GM19452 (cell line): Measurements from ENCODE around the gene EMC10.
A peak's percentile ranks its signal among the peaks of the same experiment; 100 is the strongest.

Source experiments
- ATAC-seq: cut with Tn5 transposase; IDR thresholded peaks from one replicate; pipeline ENCODE4 v1.9.1; 2021; ENCODE audit not compliant: unreplicated experiment

The EMC10 gene

DNA sequence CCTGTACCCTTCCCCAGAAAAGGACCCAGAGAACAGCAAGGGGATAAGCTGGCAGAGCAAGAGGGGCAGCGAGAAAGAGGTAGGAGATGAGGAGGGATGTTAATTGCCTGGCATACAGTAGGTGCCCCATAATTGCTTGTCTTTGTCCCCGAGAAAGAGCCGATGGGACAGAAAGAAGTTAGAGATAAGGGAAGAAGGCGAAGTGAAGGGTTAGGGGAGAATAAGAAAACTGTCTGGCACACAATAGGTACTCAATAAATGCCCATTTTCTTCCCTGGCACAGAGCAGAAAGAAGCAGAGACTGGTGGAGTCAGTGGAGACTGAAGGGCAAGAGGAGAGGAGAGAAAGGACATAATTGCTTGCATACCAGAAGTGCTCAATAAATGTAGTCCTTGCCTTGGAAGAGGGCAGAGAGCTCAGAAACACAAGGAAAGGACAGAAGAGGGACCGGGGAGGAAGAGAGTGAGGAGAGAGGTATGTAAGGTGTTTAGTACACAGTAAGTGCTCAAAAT, 18.8 kb downstream of the EMC10 start:
- no peak for ATAC-seq

GRCh38 chr19:50496189-50497021, 20.1 kb downstream of the EMC10 start:
- ATAC-seq: no peak

- ATAC-seq: no peak
These were observed 20.7 kb downstream of the EMC10 start for GRCh38 chr19:50497022-50497405.

- ATAC-seq: no peak
These were observed 22.1 kb downstream of the EMC10 start for GRCh38 chr19:50498219-50499056.

- no peak for ATAC-seq
These were observed 23.9 kb downstream of the EMC10 start for GRCh38 chr19:50500060-50500752.

DNA sequence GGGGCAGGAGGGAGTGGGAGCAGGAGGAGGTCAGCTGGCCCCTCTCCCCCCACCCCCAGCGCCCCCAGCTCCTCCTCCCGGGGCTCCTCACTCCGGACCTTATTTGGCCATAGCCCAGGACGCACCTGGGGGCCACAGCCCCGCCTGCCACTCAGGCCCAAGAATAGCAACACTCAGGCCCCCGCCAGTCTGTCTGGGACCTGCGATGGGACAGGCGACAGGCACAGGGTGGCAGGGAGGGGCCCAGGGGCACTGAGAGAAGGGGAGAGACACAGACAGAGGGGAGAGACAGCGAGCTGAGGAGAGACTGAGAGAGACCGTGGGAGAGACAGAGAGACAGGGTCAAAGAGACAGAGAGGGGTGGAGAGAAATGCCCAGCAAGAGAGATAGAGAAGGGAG, 24.4 kb downstream of the EMC10 start:
- no peak for ATAC-seq

GRCh38 chr19:50501186-50501567, 24.9 kb downstream of the EMC10 start:
- ATAC-seq: no peak

GRCh38 chr19:50501568-50502475, 25.5 kb downstream of the EMC10 start:
- no peak for ATAC-seq

GRCh38 chr19:50505856-50506611, 29.7 kb downstream of the EMC10 start:
- no peak for ATAC-seq

GRCh38 chr19:50506700-50507099, 30.4 kb downstream of the EMC10 start:
- no peak for ATAC-seq

DNA sequence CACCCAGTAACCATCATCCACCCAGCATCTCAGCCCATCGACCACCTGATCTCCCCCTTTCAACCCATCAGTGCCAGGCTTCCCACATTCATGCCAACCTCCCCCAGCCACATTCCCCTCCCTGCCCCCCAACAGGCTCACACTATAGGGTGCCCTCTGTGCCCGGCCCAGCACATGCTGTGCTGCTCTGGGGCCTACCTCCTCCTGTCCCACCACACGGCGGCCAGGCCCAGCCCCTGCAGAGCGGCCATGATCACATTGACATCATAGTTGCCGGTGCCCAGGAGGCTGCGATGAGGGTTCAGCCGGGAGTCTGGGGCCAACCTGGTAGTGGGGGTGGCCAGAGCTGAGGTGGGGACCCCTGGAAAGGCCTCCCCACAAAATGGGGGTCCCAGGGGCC, 31.1 kb downstream of the EMC10 start:
- no peak for ATAC-seq

DNA sequence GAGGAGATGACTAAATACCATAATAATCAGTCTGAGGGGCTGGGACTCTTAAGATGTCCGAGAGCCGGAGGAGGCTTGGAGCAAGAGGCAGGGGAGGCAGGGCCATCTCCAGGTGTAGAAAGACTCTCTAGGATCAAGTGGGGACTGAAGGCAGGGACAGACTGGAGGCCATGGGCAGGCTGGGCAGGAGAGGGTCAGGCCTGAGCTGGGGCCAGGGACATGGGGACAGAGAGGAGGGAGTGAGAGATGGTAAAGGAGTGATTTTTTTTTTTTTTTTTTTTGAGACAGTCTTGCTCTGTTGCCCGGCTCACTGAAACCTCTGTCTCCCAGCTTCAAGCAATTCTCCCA, 32.5 kb downstream of the EMC10 start:
- ATAC-seq: no peak

- no peak for ATAC-seq
These were observed 33.1 kb downstream of the EMC10 start for GRCh38 chr19:50509366-50509765.

DNA sequence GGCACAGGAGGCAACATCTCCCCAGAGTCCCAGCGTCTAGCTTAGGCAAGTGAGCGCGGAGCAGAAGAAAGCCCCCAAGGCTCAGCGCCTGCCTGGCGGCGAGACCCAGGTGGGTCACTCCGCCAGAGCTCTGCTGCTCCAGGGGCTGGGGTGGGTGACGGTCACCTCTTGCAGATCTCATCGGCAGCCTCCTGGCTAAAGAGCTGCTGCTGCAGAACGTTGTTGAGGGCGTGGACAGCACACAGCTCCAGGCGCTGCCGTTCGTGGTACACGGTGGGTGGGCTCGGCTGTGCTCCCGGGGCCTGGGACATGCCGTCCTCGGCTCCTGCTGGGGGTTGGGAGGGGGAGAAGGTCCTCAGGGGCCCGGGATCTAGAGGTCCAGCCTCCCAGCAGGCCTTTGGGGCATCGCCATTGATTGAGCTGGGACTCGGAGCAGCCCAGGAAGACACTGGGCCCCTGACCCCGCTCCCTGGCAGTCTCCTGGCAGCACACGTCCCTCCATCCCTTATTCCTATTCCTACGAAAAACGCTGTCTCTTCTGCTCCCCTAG, 33.9 kb downstream of the EMC10 start:
- no peak for ATAC-seq

- ATAC-seq: no peak
These were observed 34.4 kb downstream of the EMC10 start for GRCh38 chr19:50510700-50511068.

GRCh38 chr19:50511069-50511822, 34.9 kb downstream of the EMC10 start, which contains the start of gene JOSD2:
TSS of gene JOSD2 (minus strand) at chr19:50511191. CDS start at chr19:50510431, 760 bp downstream.
- peak; percentile 89 for ATAC-seq

- no peak for ATAC-seq
These were observed 36.0 kb downstream of the EMC10 start for GRCh38 chr19:50512112-50512998.
